HG02763 (cell line): ENCODE measurements around the gene POLDIP2.
"Not testable (repeated sequence)": the region's sequence is repeated elsewhere in the genome, so short reads cannot be mapped to it uniquely, and the experiment has no call there.

Source experiments
- ATAC-seq: cut with Tn5 transposase; IDR thresholded peaks from one replicate; pipeline ENCODE4 v1.9.1; 2021; ENCODE audit warnings: mild to moderate bottlenecking, moderate library complexity; ENCODE audit not compliant: unreplicated experiment

POLDIP2 gene

DNA sequence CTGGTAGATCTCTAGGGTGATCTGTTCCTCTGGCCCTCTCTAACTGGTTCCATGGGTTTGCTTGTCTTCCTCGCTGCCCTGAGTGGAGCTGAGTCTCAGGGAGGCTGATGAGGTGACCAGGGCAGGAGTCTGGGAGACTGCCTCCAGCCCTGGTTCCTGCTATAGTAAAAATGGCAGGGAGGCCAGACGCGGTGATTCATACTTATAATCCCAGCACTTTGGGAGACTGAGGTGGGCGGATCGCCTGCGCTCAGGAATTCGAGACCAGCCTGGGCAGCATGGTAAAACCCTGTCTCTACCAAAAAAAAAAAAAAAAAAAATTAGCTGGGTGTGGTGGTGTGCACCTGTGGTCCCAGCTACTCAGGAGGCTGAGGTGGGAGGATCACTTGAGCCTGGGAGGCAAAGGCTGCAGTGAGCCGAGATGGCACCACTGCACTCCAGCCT, 18.5 kb downstream of the POLDIP2 start:
- ATAC-seq, result not testable (repeated sequence)

DNA sequence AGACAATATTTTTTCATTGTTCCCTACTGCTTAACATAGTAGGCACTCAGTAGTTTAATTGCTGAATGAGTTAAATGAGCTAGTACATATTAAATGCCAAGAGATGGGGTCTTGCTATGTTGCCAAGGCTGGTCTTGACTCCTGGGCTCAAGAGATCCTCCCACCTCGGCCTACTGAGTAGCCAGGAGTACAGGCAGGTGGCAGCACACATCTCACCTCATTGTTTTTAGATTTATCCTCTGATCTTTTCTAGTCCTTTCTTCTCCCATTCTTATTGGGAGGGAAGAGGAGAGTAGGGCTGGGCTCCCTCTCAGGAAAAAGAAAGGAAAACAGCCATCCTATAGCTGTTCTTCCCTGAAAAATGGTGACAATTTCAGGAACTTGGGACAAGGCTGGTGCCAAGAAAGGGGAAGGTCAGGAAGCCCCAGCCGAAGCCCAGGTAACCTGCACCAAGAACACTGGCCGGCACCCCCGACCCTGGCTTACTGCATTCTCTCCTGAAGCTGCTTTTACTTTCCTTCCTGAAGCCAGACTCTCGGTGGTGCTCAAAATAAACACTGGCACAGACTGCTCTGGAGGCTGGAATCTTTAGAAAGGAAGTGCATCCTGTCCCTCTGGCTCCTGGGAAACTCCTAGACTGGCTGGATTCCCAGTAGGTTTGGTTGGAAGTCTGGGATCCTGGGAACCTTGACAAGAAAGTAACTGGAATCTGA, 19.1 kb downstream of the POLDIP2 start:
- no peak for ATAC-seq

DNA sequence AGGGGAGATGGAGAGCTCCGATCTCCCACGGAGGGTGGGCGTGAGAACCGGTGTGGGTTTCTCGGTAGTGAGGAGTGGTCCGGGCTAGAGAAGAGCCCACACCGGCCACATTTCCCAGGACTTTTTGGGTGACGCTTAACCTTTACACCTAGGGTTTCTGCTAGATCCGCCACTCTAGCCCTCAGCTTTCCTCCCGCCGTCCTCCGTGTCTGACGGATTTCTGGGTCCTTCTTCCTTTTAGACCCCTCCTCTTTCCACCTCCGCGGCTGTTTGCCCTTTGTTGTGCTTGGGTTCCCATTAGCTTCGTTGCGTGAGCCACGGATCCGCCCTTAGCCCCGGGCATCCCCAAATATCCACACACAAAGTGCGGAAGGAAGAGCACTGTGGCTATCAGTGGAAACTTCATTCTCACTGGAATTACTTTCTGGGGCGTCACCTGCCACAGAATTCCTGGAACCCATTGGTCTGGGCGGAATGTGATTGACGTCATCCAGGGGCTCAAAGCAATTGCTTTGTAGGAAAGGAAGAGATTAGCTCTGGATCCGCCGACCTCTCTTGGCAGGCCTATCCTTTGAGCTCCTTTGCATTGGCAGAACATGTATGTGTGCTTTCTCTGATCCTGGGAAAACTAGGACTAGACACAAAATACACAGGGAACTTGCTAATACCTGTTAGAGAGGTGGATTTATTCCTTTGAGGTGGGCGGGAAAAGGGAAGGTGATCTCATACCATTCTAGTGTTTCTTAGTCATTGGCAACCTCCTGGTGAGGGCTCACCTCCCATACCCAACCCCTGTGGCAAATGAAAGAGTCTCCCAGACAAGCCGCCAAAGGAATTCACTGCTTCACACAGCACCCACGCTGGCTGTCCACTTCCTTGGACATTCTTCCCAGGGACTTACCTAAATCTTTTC, 21.1 kb downstream of the POLDIP2 start:
- no peak for ATAC-seq

DNA sequence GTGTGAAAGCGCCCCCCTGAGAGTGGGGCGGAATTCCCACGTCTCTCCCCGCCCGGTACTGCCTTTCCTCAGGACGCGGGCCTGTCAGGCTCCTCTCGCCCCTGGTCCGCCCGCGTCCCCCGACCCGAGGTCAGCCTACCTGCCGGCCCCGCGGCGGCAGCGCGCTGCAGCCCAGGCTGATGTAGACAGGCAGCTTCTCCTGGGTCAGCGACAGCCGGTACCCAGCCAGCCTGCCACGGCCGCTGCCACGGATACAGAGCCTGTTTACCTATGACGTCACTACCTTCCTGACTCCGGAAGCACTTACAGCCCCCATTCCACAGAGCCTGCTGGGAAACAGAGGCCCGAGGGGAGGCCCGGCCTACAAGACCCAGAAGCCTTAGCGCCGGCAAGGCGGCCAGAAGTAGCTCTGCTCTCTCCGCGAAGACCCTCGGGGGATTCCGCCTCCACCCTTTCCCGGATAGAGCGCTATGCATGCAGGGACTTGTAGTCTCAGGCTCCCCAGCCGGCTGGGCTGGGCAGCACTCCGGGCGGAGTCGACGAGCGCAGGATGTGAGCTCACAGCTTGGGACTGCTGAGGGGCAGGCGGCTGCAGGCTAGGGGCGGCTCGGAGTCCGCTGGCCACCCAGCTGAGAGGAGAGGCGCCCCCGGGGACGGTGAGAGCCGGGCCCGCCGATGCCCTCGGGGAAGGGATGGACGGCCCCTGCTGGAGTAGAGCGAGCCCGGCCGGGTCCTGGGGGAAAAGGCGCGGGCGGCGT, 21.9 kb downstream of the POLDIP2 start, which contains the start of the genes IFT20 and TNFAIP1:
TSS of gene IFT20 (minus strand) at position 272 of the 758 bp plus-strand sequence. CDS start 3,487 bp downstream, outside the sequence.
TSS of gene TNFAIP1 (plus strand) at position 561 of the 758 bp plus-strand sequence. CDS start 3,761 bp downstream, outside the sequence.
- peak; percentile 94 for ATAC-seq

DNA sequence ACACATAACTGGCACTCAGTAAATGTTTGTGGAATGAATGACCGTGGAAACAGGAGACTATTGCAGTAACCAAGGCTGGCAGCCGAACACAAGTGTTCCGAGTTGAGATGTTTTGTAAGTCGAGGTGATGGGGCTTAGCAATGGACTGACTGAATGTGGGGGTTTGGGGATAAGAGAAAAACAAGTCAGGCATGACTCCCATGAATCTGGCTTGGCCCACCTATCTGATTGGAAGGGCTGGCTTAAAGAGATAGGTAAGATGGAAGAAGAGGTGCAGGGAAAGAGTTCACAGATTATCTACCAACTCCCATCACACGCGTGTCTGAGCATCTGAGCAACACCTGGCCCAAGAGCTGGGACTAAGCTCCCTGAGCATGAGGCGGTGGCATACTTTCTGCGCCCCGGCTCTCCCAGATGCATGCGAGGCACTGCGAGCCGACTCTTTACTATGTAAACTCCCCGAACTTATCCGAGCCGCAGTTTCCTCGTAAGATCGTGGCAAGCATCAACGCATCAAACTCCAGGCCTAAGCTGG, 22.6 kb downstream of the POLDIP2 start:
- ATAC-seq, result no peak

DNA sequence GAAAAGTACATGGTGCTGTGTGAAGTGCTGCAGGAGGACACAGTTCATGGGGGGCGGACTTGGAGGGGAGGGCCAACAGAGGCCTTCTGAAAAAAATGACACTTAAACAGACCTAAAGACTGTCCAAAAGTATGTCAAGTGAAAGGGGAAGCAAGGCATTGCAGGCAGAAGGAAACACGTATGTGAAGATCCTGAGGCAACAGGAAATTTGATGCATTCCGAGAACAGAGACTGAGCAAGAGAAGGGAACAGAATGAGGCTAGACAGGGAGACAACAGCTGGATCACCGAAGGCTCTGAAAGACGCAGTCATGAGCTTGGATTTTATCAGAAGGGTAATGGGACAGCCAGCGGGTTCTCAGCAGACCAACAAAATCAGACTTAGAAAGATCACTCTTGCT, 23.2 kb downstream of the POLDIP2 start:
- ATAC-seq, result no peak

DNA sequence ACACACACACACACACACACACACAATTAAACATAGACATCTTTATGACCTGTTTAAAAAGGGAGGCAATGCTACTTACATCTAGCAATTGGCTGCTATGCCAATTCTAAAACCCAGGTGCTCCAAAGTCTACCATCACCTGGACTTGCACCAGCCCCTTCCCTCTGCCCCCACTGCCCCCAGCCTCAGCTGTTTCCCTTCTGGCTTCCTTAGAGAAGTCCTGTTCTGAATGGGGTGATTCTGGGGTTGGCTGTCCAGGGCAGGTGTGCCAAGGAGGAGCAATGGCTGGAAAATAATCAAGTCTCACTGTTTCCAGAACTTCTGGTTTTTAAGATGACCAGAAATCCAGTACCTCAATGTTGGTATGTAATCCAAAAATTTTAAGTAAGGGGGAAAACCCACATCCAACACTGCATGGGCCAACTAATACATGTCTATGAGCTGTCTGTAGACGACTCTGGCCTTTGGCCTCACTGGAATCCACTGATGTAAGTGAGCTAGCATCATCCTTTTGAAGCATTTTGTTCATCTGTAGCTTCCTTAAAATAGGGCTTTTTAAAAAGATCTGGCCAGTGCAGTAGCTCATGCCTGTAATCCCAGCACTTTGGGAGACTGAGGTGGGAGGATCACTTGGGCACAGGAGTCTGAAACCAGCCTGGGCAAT, 24.1 kb downstream of the POLDIP2 start:
- no peak for ATAC-seq

DNA sequence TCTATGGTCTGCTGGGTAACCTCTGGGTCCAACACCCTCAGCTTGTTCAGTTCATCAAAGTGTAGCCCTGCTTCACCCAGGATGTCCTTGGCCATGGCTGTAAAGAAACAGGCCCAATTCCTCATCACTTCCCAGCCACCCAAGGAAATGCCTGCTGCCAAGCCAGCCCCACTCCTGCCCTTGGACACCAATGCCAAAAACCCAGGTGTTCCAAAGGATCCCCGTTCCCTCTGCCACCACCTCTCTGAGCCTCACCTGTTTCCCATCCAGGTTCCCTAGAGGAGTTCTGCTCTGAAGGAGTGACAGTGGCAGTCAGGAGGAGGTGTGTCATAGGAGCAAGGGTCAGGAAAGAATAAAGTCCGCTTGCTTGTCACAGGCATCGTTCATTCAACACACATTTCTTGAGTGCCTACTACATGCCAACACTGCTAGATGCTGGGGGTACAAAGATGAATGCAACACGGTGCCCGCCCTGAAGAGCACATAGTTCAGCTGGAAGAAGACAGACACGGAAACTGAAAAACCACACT, 25.4 kb downstream of the POLDIP2 start:
- no peak for ATAC-seq

DNA sequence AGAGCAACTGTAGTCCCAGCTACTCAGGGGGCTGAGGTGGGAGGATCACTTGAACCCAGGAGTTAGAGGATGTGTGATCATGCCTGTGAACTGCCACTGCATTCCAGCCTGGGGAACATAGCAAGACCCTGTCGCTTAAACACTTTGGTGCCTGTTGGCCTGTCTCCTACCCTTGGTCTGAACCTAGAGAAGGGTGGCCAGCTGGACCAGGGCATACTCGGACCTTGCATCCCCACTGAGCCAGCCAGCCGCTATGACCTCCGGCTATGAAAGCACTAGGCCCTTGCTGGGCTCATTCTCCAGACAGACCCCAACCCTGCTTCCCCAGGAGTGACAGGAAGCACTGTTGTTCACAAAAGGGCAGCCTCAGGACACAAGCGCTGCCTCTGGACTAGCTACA, 26.7 kb downstream of the POLDIP2 start:
- no peak for ATAC-seq

DNA sequence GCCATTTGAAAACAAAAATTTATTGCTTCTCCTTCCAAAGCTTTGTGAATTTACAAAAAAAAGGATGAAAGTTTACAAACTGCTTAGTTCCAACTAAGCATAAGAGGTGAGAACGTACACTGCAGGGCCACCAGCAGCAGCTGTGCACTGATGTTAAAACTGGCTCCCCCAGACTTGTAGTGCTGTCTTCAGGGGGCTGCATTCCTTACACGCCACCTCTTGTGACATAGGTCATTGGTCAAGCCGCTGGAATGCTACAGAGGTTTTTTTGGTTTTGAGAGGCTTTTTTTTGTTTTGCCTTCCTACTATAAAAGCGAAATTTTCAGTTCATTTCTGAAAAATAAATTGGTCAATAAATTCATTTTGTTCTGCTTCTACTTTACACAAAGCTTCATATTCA, 29.0 kb downstream of the POLDIP2 start:
- ATAC-seq, result no peak

DNA sequence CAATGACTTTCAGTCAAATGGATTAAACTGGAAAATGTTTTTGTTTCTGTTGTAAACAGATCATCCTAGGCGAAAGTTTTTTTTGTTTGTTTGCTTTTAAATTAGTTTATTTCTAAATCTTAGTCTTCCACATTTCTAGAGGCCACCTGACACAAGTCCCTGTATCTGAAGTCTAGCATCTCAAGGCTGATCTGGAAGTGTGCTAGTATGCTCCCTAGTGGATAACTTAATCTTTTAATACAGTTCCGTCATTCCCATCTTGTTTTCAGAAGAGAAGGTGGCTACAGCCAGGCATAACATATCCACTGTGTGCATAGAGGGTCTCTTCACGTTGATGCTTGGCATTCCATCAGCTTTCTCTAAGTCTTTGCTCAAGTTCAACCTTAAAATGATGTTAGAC, 29.6 kb downstream of the POLDIP2 start:
- ATAC-seq, result no peak

DNA sequence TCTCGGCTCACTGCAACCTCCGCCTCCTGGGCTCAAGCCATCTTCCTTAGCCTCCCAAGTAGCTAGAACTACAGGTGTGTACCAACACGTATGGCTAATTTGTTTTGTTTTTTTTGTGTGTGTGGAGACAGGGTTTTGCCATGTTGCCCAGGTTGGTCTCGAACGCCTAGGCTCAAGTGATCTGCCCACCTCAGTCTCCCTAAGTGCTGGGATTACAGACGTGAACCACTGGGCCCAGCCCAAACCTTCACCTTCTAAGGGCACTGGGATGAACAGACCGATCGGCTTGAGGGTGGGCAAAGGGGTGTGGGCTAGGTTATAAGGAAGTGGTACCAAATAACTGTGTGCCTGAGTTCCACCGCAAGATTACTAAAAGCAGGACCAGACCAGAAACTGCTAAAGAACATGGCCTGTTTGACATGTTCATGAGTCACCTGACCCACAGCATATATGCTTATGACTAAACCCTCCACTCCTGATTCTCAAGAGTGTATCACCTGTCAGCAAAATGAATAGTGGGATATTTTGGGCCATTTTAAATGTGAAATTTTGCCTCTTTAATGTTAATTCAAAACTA, 30.2 kb downstream of the POLDIP2 start:
- no peak for ATAC-seq

DNA sequence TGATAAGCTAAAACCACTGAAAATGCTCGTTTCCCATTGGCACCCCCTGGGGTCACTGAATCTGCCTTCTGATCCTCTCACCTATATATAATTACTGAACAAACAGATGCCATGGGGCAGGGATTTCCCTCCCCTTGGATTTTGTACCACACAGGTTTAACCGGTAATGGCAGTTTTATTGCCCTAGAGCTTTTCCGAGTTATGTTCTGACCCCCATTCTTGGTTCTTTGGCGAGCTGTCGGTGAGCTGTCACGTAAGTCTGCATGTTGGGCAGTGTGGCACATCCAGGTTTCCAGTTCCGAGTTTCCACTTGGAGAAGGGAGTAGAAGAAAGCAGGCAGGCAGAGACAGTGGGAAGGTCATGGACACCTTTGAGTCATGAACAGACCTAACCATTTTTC, 31.2 kb downstream of the POLDIP2 start:
- ATAC-seq, result no peak

DNA sequence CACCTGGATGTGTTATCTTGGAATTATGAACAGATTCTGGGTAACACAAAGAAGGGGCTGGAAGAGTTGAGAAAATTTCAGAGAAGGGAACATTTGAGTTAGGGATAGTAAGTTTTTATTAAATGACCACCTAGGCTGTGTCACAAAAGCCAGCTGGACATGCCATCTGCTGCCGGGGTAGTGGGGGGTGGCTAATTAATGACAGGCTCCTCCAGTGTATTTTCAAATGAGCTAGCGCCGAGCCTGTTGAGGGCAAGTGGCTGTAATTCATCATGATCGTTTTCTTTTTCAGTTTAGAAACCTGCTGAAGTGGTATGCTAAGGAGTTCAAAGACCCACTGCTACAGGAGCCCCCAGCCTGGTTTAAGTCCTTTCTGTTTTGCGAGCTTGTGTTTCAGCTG, 32.1 kb downstream of the POLDIP2 start:
- ATAC-seq, result no peak

DNA sequence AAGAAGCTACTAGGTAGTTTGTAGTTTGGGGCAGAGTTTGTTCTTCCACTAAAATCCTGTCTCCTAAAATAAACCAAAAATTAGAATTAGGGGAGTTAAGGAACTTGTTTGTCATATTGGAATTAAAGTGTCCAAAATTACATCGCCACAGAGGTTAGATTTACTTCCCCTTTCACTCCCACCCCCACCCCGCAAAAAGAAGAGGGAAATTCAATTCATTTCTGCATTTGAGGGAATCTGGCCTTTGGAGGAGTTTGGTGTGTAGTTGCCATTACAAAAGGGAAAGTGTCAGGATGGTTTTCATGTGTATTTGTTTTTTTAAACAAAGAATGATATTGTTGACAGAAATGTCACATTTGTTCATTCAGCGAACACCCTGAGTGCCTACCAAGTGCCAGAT, 32.5 kb downstream of the POLDIP2 start:
- ATAC-seq, result no peak

DNA sequence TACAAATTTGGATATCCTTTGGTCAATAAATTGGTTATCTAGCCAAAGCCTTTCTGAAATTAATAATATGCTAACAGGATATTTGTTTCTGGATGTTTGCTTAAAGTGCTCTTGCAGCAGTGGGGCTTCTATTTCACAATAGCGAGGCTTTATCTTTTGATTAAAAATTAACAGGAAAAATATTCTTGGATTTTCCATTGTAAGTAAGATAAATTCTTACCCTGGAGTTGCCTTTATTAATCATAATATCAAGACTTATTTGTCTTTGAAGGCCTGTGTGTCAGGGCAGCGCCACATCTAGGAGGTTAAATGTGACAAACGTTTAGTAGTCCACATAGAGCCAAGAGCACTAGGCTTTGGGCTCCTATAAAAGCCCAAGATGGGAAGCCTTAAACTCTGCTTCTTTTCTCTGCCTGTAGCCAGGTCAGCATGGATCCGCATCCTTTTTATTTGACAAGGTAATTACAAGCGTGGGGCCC, 33.0 kb downstream of the POLDIP2 start:
- no peak for ATAC-seq

DNA sequence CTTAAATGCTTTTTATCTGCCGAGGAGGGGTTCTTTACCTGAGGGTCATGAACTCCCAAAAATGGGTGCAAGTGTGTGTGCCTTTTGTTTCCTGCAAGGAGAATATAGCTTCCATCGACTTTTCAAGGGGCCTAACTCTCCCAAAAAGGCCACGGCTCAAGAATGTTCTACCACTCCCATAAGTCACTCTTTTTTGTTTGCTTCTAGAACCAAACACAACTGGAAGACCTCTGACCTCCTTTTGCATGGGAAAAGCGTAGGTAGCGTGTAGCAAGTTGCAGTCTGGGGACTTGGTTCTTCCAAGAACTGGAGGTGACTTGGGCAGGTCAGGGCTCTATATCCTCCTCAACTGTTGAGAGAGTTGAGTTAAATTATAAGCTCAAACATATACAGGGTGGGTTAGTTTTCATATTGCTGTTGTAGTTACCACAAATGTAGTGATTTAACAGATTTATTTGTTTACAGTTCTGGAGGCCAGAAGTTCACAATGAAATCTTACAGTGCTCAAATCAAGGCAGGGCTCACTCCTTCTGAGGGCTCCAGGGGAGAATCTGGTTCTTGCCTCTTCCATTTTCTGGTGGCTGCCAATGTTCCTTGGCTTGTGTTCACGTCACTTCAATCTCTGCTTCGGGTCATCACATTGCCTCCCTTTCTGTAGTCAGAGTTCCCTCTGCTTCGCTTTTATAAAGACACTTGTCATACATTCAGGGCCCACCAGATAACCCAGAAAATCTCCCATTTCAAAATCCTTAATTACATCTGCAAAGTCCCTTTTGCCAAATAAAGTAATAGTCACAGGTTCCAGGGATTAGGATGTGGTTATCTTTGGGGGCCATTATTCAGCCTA, 36.9 kb downstream of the POLDIP2 start:
- ATAC-seq, result no peak

DNA sequence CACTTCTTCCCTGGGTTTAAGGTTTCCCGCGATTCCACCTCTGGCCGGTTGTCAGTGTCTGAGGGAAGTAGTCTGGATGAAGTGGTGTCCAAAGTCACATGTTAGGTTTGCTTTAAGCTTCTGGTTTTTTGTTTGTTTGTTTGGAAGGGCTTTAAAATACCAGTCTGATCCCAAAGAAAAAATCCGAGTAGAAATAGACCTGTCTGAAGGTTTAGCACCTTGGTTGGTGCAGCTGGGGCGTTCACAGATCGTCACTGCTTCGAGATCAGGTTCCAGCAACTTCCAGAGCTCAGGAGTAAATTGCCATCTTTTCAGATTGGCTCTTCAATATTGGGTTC, 37.8 kb downstream of the POLDIP2 start:
- ATAC-seq, result no peak
